Coronary artery (tissue), 2 donors: ENCODE results near the gene CDCP2.

Experiments
- DNase-seq: peaks from one replicate; pipeline ENCODE4 v3.0.0-alpha.2; 2017; ENCODE audit warnings: low spot score
- H3K27ac ChIP-seq, 2 donors: fragments of 200-600 bp; sonication (generic); one replicate each; pipeline ENCODE4 v1.5.1; 2016 to 2019
- H3K4me3 ChIP-seq: fragments of 200-600 bp; sonication (generic); 2 replicates; pipeline ENCODE4 v1.5.1; 2016; ENCODE audit warnings: mild to moderate bottlenecking, moderate library complexity
- CTCF ChIP-seq: fragments of 200-600 bp; sonication (generic); IDR thresholded peaks from one replicate; pipeline ENCODE4 v1.5.1; 2019; ENCODE audit warnings: antibody characterized with exemption

Gene CDCP2

GRCh38 chr1:54138994-54139393 lies 13.8 kb downstream of the CDCP2 start:
- DNase-seq, result no peak
- H3K27ac ChIP-seq, result no peak overlapping the region
- no peak overlapping the region for H3K4me3 ChIP-seq
- no peak for TF ChIP-seq CTCF

GRCh38 chr1:54137534-54138061 lies 15.2 kb downstream of the CDCP2 start:
- no peak overlapping the region for H3K27ac ChIP-seq
- H3K4me3 ChIP-seq, result no peak overlapping the region
- DNase-seq, result no peak
- TF ChIP-seq CTCF, result no peak

GRCh38 chr1:54136963-54137533 lies 15.8 kb downstream of the CDCP2 start:
- Histone ChIP-seq H3K4me3 (no peak overlapping the region), H3K27ac (no peak overlapping the region)
- DNase-seq, result no peak
- no peak for TF ChIP-seq CTCF

GRCh38 chr1:54136269-54136896 lies 16.4 kb downstream of the CDCP2 start:
- no peak for TF ChIP-seq CTCF

GRCh38 chr1:54135436-54136120 lies 17.2 kb downstream of the CDCP2 start:
- no peak for DNase-seq
- TF ChIP-seq CTCF, result no peak
- H3K27ac ChIP-seq, result no peak overlapping the region
- no peak overlapping the region for H3K4me3 ChIP-seq

More at GRCh38 chr1:54136269-54136896, 16.4 kb downstream of the CDCP2 start:
- no peak overlapping the region for H3K27ac ChIP-seq
- DNase-seq, result no peak
- no peak overlapping the region for H3K4me3 ChIP-seq

- DNase-seq, result no peak
- no peak for TF ChIP-seq CTCF
- no peak overlapping the region for H3K27ac ChIP-seq
- no peak overlapping the region for H3K4me3 ChIP-seq
These were observed 18.5 kb downstream of the CDCP2 start for GRCh38 chr1:54134295-54134694.

- no peak for DNase-seq
- H3K27ac ChIP-seq, result no peak overlapping the region
- TF ChIP-seq CTCF, result no peak
- H3K4me3 ChIP-seq, result no peak overlapping the region
These were observed 20.3 kb downstream of the CDCP2 start for GRCh38 chr1:54132495-54132894.
